ENCODE measurements around the gene MAD1L1. TPM values are rescaled to one million over a fixed set of nuclear protein-coding genes. Genes with fewer than 3 reads are reported as not detected.

MAD1L1 gene
- total and polyA plus RNA-seq, 11 donors, result 11.1 to 29.7 (median 20.9) TPM

GRCh38 chr7:2108071-2108455 is 124.7 kb downstream of the MAD1L1 start:
- Histone ChIP-seq H3K4me1 (peaks cover 0 to 59% (median 32%) of the 10 kb centered on the region in 12 donors), H3K36me3 (peaks cover 0 to 5% (median 0%) of the 10 kb centered on the region in 9 donors), H3K27ac (no peak overlapping the region), H3K9me3 (no peaks in the 10 kb centered on the region), H3K4me3 (no peak overlapping the region), H3K27me3 (no peaks in the 10 kb centered on the region)
- intact Hi-C loops (cut with DNase I), result loop anchor here in 4 of 10 donors (5.0 to 10.0 kb wide), 3 partner anchors 67 to 523 kb away; no protein-coding TSS in a partner anchor
- WGBS, 4 donors, result 93 to 96% (median 94%) methylated on average over 9 of the region's 9 CpGs
- ATAC-seq (no peak), DNase-seq (no peak)
- TF ChIP-seq, protein P1, sequence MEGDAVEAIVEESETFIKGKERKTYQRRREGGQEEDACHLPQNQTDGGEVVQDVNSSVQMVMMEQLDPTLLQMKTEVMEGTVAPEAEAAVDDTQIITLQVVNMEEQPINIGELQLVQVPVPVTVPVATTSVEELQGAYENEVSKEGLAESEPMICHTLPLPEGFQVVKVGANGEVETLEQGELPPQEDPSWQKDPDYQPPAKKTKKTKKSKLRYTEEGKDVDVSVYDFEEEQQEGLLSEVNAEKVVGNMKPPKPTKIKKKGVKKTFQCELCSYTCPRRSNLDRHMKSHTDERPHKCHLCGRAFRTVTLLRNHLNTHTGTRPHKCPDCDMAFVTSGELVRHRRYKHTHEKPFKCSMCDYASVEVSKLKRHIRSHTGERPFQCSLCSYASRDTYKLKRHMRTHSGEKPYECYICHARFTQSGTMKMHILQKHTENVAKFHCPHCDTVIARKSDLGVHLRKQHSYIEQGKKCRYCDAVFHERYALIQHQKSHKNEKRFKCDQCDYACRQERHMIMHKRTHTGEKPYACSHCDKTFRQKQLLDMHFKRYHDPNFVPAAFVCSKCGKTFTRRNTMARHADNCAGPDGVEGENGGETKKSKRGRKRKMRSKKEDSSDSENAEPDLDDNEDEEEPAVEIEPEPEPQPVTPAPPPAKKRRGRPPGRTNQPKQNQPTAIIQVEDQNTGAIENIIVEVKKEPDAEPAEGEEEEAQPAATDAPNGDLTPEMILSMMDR (IDR thresholded peaks at IDR 0.05), result no peak
- no peak for TF ChIP-seq POLR2A (IDR thresholded peaks at IDR 0.05)

DNA sequence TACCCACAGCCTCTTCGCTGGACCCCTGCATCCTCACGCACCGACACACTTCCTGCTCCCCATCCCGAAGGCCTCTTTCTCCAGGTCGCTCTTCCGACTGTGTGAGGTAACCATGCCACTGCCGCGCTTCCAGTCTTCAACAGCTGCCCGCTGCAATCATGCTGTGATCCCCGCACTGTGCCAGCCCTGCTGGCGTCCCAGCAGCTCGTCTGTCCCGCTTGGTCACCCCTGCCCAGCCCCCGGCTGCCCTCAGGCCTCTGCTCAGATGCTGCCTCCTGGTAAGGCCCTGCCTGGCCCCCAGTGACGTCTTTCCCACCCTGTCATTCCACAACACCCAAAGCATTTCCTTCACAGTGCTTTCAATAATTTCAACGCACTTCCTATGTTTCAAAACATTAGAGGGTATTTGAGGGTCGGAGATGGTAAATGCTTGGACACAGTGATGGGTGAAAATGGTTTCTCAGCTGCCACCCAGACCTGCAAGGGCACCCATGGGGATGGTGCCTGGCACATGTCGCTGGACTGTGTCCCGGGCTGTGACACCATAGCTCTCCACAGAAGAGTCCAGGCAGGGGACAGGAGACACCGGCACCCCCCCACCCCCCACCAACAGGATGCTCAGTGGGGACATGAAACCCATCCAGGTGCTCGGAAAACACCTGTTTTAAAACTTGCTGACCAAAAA is 125.2 kb downstream of the MAD1L1 start:
- no peaks in the 10 kb centered on the region for H3K9me3 ChIP-seq
- ATAC-seq, result no peak
- H3K27ac ChIP-seq, result no peak overlapping the region
- intact Hi-C loops (cut with DNase I), result loop anchor here in 4 of 10 donors (5.0 to 10.0 kb wide), 3 partner anchors 67 to 523 kb away; no protein-coding TSS in a partner anchor
- TF ChIP-seq, protein P1 (IDR thresholded peaks at IDR 0.05), result no peak
- TF ChIP-seq POLR2A (IDR thresholded peaks at IDR 0.05), result no peak
- H3K36me3 ChIP-seq, result peaks cover 0 to 5% (median 0%) of the 10 kb centered on the region in 9 donors
- no peaks in the 10 kb centered on the region for H3K27me3 ChIP-seq
- no peak for DNase-seq
- H3K4me1 ChIP-seq, result peaks cover 0 to 54% (median 32%) of the 10 kb centered on the region in 12 donors
- WGBS, 4 donors, result 77 to 85% (median 80%) methylated on average over 21 of the region's 21 CpGs
- no peak overlapping the region for H3K4me3 ChIP-seq

GRCh38 chr7:2106924-2107323 is 125.8 kb downstream of the MAD1L1 start:
- WGBS, 4 donors, result 62 to 78% (median 67%) methylated on average over 9 to 15 of the region's 15 CpGs
- peaks cover 0 to 48% (median 32%) of the 10 kb centered on the region in 12 donors for H3K4me1 ChIP-seq
- DNase-seq (peak in 2 of 5 donors; percentile 60 to 61), ATAC-seq (peak in 3 of 4 donors; percentile 8 to 52 (median 11))
- H3K27me3 ChIP-seq, result no peaks in the 10 kb centered on the region
- no peak overlapping the region for H3K27ac ChIP-seq
- no peak overlapping the region for H3K4me3 ChIP-seq
- H3K9me3 ChIP-seq, result no peaks in the 10 kb centered on the region
- intact Hi-C loops (cut with DNase I), result loop anchor here in 4 of 10 donors (5.0 to 10.0 kb wide), 3 partner anchors 68 to 522 kb away; no protein-coding TSS in a partner anchor
- TF ChIP-seq POLR2A (IDR thresholded peaks at IDR 0.05), result no peak
- TF ChIP-seq, protein P1 (IDR thresholded peaks at IDR 0.05), result no peak
- peaks cover 0 to 5% (median 0%) of the 10 kb centered on the region in 9 donors for H3K36me3 ChIP-seq

DNA sequence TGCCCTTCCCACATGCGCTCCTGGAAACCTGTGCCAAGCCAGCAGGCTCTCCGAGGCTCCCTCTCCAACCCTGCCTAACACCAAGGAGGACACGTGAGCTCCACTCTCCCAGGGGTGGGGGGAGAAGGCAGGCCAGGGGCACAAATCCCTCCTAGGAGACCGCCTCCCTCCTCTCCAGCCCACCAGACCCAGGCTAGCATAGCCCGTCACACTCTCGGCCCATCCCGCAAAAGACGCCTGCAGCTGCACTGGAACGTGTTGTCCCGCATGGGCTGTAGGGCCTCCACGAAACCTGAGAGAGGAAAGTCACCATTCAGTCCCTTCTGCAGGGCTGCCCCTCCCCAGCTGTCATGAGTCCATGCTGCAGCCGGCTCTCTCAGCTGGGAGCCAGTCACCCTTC is 126.3 kb downstream of the MAD1L1 start:
- Histone ChIP-seq H3K9me3 (no peaks in the 10 kb centered on the region), H3K4me1 (peaks cover 0 to 45% (median 31%) of the 10 kb centered on the region in 12 donors), H3K4me3 (no peak overlapping the region), H3K27me3 (no peaks in the 10 kb centered on the region), H3K36me3 (peaks cover 0 to 5% (median 0%) of the 10 kb centered on the region in 9 donors), H3K27ac (no peak overlapping the region)
- DNase-seq (no peak), ATAC-seq (no peak)
- TF ChIP-seq POLR2A (IDR thresholded peaks at IDR 0.05), result no peak
- TF ChIP-seq, protein P1 (IDR thresholded peaks at IDR 0.05), result no peak
- intact Hi-C loops (cut with DNase I), result loop anchor here in 4 of 10 donors (5.0 to 10.0 kb wide), 3 partner anchors 68 to 522 kb away; no protein-coding TSS in a partner anchor
- WGBS, 4 donors, result 86 to 96% (median 88%) methylated on average over 11 to 12 of the region's 12 CpGs
